ENCODE measurements around the gene ZNF17. TPM values are rescaled to one million over a fixed set of nuclear protein-coding genes. Genes with fewer than 3 reads are reported as not detected.

ZNF17 gene
- total RNA-seq, result 14.7 and 14.8 TPM in 2 replicates

DNA sequence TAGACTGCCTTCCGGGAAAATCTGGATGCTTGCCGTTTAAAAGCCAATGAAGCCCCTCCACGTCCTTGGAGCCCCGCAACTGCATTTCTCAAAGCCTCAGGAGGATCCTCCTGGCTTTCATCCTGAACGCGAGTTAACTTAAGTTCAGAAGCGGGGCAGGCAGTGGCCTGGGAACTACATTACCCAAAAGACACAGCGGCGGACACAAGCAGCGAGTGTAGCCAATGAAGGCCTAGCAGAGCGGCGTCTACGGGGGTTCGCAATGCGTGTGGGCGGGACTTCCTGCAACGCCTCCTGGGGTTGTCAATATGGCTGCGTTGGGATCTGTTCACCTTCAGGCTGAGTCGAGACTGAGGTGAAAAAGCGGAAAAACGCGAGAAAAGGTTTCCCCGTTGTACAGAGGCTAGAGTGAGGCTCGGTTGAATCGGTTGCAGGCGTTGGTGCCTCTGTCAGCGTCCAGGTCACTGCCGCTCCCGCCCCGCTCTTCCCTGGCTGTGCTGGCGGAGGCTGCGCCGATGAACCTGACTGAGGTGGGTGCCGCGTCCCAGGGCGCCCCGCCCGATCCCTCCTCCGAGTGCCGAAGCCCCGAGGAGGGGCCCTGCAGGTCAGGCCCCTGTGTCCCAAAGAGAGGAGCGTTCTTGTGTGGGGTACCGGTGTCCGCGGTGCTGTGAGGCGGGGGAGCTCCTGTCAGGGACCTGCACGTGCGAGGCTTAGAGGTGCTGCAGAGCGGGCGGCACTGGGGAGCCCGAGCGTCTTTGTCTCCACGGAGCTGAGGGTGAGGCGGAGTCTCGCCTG, at the start of gene ZNF17:
Gene ZNF17, plus strand, starts transcription at position 285 of the 795 bp plus-strand sequence. CDS start 2,455 bp downstream, outside the sequence.

DNA sequence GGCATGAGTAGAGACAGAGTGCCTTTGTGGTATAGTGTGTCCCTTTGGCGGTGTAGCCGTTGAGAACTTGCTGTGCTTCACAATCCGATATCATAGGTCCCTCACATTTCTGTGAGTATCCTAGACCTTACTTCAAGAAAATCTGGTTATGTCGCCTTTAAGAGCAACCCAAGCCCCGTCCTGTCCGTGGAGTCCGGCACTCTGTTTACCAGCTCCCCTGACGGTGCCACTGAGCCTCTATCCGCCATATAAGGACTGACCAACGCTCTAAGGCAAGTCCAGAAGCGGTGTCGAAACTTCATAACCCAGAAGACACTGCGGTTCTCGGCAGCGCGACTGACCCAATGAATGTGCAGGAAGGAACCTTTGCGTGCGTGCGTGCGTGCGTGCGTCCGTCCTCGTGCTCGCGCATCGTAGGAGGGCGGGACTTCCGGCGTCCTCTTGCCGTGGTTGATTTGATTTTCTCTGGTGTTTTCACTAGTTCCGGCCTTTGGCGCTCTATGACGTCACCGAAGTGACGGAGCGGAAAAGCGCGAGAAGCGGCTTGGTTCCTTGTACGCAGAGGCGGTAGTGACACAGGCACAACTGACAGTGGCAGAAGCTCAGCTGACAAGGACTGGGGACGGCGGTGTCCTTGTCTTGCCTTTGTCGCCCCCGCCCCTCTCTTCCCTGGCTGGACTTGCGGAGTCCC, 47.8 kb upstream of the ZNF17 start, which contains the start of the genes TRAPPC2B and ZNF547:
Gene TRAPPC2B, plus strand, starts transcription at position 555 of the 691 bp plus-strand sequence. CDS start 1,283 bp downstream, outside the sequence.
Gene ZNF547, plus strand, starts transcription at position 555 of the 691 bp plus-strand sequence. CDS start 5,005 bp downstream, outside the sequence.

DNA sequence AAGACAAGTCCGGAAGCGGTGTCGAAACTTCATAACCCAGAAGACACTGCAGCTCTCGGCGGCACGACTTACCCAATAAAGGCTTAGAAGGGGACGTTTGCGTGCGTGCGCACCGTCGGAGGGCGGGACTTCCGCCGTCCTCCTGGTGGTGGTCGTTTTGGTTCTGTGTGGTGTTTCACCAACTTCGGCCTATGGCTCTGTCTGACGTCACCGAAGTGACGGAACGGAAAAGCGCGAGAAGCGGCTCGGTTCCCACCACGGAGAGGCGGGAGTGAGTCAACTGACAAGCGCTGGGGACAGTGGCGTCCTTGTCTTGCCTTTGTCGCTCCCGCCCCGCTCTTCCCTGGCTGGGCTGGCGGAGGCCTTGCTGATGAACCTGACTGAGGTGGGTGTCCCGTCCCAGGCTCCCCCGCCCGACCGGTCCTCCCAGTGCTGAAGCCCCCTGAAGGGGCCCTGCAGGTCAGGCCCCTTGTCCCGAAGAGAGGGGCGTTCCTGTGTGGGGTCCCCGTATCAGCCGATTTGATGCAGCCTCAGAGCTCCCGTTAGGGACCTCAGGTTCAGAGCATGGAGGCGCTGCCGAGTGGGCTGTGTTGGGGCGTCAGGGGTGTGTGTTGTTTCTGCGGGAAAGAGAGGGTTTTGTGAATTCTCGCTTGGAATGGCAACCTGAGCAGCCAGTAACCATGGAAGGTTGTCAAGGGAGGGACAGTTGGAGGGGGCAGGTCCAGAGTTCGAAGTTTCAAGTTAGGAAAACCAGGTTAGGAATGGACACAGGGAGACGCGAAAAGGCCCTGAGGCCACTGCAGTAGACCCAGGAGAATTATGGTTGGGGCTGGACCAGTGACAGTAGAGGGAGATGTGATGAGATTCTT, 21.0 kb upstream of the ZNF17 start, which contains the start of gene ZNF548:
Gene ZNF548, plus strand, starts transcription at position 125 of the 869 bp plus-strand sequence. Its CDS starts 246 bp downstream, at position 371.

DNA sequence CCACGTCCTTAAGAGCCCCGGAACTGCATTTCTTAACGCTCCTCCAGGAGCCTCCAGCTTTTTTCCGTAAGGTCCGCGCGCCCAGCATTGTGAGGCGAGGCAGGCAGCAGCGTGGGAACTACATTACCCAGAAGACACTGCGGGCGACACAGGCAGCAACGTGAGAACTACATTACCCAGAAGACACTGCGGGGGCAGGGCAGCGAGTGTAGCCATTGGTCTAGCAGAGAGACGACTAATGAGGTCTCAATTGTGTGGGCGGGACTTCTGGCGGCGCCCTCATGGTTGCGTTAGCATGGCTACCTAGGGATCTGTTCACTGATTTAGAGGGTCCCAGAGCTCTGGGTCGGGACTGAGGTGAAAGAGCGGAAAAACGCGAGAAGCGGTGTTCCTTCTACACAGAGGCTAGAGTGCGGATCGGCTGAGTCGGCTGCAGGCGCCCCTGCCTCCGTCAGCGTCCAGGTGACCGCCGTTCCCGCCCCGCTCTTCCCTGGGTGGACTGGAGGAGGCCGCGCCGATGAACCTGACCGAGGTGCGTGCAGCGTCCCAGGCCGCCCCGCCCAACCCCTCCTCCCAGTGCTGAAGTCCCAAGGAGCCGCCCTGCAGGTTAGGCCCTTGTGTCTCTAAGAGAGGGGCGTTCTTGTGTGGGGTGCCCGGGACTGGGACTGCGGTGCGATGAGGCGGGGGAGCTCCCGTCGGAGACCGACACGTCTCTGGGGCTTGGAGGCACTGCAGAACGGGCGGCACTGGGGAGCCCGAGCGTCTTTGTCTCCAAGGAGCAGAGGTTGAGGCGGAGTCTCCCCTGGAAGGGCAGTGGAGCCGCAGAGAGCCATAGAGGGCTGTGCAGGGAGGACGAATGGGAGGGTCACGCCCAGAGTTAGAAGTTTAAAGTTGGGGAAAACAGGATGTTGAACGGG, 24.4 kb downstream of the ZNF17 start, which contains the start of gene ZNF749:
Gene ZNF749, plus strand, starts transcription at position 264 of the 917 bp plus-strand sequence. Its CDS starts 254 bp downstream, at position 518.

Small RNA genes within 50 kb of the gene (small RNA-seq; reads per million reads assigned to genes)
- not detected for gene VN1R107P

Other genes with a start within 250 kb of the ZNF17 start
- gene DUXA, start 243.7 kb upstream of the ZNF17 start, total RNA-seq, result not detected in 2 replicates
- 49.2 and 53.6 TPM in 2 replicates for gene ZNF264, start 219.7 kb upstream of the ZNF17 start, total RNA-seq
- gene AURKC, start 180.1 kb upstream of the ZNF17 start, total RNA-seq, result 0.81 and 0.97 TPM in 2 replicates
- 36.9 and 48.0 TPM in 2 replicates for gene ZNF805, start 170.5 kb upstream of the ZNF17 start, total RNA-seq
- gene ZNF460, start 130.7 kb upstream of the ZNF17 start, total RNA-seq, result 98.8 and 131 TPM in 2 replicates
- 10.9 and 13.8 TPM in 2 replicates for gene ZNF543, start 90.7 kb upstream of the ZNF17 start, total RNA-seq
- 13.5 and 14.8 TPM in 2 replicates for gene ZNF304, start 59.9 kb upstream of the ZNF17 start, total RNA-seq
- 7.5 and 10.9 TPM in 2 replicates for gene TRAPPC2B, start 47.6 kb upstream of the ZNF17 start, total RNA-seq
- 2.9 and 3.9 TPM in 2 replicates for gene ZNF547, start 47.6 kb upstream of the ZNF17 start, total RNA-seq
- 25.4 and 30.2 TPM in 2 replicates for gene ZNF548, start 21.3 kb upstream of the ZNF17 start, total RNA-seq
- gene ZNF749, start 24.2 kb downstream of the ZNF17 start, total RNA-seq, result 7.6 and 9.8 TPM in 2 replicates
- 0.49 and 0.81 TPM in 2 replicates for gene VN1R1, start 46.0 kb downstream of the ZNF17 start, total RNA-seq
- gene ZNF772, start 66.4 kb downstream of the ZNF17 start, total RNA-seq, result 21.7 and 23.2 TPM in 2 replicates
- 12.0 and 13.1 TPM in 2 replicates for gene ZNF419, start 76.6 kb downstream of the ZNF17 start, total RNA-seq
- gene ZNF773, start 88.8 kb downstream of the ZNF17 start, total RNA-seq, result 24.3 and 31.8 TPM in 2 replicates
- gene ZNF549, start 116.2 kb downstream of the ZNF17 start, total RNA-seq, result 7.0 and 8.8 TPM in 2 replicates
- 7.3 and 9.4 TPM in 2 replicates for gene ZNF550, start 148.7 kb downstream of the ZNF17 start, total RNA-seq
- gene ZNF416, start 167.8 kb downstream of the ZNF17 start, total RNA-seq, result 11.2 and 11.3 TPM in 2 replicates
- gene ZIK1, start 173.0 kb downstream of the ZNF17 start, total RNA-seq, result 11.5 and 13.8 TPM in 2 replicates
- 3.8 and 5.0 TPM in 2 replicates for gene ZNF530, start 188.7 kb downstream of the ZNF17 start, total RNA-seq
- gene ZNF134, start 203.1 kb downstream of the ZNF17 start, total RNA-seq, result 33.9 and 40.4 TPM in 2 replicates
- gene ZNF211, start 222.0 kb downstream of the ZNF17 start, total RNA-seq, result 9.2 and 9.6 TPM in 2 replicates